ENCODE results near the gene NELFB.
A peak's percentile ranks its signal among the peaks of the same experiment; 100 is the strongest.

Gene NELFB

DNA sequence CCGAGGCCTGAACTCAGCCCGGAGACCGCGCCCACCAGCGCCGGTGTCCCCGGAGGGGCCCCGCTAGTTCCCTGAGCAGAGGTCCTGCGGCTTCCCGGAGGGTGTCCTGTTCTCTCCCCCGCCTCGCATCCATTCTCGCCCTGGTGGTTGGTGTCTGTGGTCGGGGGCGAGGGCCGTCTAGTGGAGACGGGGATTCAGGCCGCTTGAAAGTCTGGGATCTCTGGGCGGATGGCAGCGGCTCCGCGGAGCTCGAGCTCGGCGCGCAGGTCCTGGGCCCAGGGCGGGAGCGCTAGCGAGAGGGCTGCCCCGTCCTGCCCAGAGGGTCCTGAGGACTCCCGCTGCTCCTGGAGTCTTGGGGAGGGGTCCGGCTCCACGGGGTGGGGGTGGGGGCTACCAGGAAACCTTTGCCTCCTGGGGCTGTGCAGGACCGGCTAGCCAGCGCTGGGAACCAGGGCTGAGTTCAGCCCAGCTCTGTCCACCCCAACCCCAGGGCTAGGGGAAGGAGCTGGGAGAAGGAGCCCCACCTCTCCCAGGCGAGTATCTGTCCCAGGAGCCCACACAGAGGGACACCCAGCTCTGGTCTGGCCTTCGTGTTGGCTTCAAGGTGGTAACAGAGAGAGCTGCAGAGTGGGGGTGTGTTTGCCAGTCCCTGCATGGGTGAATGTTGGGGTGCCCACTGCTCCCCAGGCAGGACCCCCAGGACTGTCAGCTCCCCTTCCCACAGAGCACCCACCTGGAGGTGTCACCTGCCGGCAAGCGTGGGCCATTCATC, 26.4 kb downstream of the NELFB start:
- no peak for DNase-seq (ENCODE audit: low read depth)

DNA sequence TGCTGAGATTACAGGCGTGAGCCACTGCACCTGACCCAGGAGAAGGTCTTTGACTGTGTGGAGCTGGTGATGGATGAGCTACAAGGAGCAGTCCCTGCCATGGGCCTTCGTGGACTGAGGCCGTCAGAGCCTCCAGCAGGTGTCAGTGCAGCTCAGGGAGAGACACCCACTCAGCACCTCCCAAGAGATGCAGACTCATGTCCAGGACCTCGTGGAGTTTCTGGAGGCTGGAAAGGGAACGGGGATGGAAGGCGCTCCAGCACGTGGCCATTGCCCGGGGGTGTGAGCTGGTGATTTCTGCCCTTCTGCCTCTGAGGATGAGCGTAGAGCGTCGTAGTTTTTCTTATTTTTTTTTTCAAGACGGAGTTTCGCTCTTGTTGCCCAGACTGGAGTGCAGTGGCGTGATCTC, 31.9 kb downstream of the NELFB start:
- peak; percentile 72 for DNase-seq (ENCODE audit: low read depth)

- DNase-seq (ENCODE audit: low read depth), result no peak
Measured at GRCh38 chr9:137293094-137293481, 38.0 kb downstream of the NELFB start.

DNA sequence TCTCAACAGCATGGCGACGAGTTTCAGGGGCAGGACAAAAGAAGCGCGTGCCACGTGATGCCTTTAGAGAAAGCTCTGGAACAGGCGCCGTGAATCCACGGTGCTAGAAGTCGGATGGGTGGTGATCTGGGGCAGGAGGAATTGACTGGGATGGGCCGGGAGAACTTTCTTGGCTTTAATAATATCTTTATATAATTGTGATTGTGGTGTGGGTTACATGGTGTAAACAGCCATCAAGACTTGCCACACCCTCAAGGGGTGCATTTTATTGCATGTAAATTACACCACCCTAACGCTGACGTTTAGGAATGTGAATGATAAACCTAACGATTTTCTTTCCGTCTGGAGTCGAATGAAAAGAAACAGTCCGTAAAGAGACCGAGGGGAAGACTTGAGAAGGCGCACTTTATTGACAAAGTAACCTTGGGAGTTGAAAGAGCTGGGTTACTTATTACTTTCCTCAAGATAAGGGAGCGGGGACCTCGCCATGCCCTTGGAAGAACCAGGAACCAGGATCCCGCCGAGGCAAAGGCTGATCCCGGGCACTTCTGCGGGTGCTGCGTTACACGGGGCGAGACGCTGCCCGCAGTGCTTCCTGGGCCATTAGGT, 38.5 kb downstream of the NELFB start:
- no peak for DNase-seq (ENCODE audit: low read depth)

GRCh38 chr9:137294091-137294680, 39.1 kb downstream of the NELFB start:
- DNase-seq (ENCODE audit: low read depth), result peak; percentile 60

DNA sequence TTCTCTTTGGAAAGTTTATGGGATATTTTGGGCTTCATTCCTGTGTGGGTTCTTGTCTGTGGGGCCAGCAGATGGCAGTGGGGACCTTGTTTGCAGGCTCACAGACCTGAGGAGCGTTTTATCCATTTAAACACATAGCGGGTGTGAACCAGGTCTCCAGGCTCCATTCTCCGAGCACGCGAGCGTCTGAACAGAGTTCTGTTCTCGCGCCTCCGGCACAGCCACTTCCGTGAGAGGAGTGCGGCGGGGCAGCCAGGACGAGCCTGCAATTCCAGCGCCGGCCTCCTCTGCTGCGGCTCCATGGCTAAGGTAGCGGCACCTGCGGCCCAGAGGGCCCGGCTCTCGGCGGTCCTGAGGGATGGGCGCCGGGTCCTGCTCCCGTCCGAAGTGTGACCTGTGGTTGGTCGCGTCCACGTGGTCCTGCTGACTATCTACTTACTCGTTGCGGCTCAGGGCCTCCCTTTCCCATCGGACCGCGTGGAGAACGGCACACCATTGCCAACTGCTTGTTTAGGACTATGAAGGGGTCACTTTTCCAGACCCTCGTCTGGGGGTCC, 39.6 kb downstream of the NELFB start:
- peak; percentile 51 for DNase-seq (ENCODE audit: low read depth)

DNA sequence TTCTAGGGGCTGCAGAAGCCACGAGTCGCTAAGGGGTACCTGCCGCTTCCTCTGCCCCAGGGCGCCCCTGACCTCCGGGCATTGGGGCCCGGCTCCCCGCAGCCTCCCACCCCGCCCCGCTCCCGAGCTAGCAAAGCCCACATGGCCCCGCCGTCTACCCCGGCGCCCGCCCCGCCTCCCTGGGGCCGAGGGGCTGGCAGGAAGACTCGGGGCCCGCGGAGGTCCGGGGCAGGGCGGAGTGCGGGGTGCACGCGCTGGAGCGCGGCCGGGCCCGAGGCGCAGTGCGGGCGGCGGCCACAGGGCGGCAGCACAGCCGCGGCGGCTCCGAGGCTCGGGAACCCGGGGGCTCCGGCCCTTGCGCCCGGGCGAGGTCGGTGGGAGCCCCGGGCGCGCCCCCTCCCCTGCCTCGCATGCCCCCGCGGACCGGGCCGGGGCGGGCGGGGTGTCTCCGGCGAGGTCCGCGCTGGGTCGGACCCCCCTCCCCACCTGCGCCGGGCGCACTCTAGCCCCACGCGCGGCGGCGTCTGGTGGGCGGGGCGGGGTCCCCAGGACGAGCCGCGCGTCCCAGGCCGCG, 40.2 kb downstream of the NELFB start:
- no peak for DNase-seq (ENCODE audit: low read depth)

DNA sequence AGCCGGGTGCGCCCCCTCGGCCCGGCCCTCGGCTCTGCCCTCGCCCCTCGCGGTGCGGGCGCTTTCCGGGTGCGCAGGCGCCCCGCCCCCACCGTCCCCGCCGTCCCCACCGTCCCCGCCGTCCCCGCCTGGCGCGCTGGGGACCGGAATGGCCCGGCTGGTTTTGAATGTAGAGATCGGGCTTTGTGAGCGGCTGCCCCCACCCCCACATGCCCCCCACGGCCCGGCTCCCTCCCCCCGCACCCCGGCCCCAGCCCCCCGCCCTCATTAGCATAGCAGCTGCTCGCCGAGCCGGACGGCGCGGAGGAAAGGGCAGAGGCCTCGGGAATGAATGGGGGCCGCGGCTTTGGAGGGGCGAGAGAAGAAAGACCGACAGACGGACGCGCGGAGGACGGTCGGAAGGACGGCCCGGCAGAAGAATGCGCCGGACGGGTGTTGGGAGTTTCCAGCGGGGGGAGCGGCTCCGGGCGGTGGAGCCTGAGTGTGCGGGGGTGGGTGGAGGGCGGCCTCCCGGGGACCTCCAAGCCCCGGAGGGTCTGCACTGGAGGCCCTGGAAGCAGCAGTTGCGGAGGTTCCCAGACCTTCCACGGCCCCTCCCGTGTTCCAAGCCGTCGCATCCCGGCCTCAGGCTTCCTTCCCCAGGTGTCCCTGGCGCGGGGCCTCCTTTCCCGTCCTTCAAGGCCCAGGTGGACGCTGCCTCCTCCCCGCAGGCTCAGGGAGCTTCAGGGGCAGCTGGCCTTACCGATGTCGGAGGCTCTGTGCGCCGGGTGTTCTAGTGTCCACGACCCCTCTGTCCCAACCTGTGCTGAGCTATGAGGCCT, 40.9 kb downstream of the NELFB start:
- no peak for DNase-seq (ENCODE audit: low read depth)

GRCh38 chr9:137296670-137297664, 41.8 kb downstream of the NELFB start:
- peak; percentile 75 for DNase-seq (ENCODE audit: low read depth)

- DNase-seq (ENCODE audit: low read depth), result no peak
Measured at GRCh38 chr9:137297966-137298365, 42.8 kb downstream of the NELFB start.

DNA sequence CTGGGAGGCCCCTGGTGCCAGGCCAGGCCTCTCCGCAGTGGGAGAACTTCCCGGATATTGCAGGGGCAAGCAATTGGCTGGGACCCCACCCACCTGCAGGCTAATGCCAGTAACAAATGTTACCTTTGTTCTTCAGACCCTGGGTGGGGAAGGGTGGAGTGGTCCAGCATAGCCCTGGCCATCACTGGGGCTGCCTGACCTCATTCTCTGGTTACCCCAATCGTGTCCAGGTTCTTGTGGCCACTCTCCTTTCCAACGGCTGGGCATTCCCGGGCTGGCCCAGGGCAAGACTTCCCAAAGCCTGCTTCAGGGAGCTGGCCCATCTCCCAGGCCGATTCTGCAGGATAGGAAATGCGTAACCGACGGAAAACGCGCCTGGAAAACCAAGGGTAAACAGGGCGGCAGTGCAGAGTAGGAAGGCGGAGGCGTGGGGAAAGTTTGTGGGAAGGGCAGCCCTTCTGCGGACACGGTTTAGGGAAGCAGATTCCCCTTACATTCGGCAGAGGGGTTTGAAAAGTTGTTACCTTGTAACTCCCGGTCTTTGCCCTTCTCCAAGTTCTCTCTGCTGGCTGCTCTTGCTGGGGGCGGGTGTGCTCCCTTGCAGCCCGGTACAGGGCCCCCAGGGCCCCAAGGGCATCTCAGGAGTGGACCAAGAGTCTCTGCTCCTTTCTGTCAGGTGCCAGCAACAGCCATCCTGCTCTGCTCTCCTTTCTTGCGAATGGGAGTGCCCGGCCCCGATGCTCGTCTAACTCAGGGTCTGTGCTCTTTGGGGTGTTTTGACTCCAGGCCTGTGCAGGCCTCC, 43.5 kb downstream of the NELFB start:
- DNase-seq (ENCODE audit: low read depth), result no peak

GRCh38 chr9:137299203-137299565, 44.1 kb downstream of the NELFB start:
- no peak for DNase-seq (ENCODE audit: low read depth)

- no peak for DNase-seq (ENCODE audit: low read depth)
Measured at GRCh38 chr9:137299938-137300337, 44.8 kb downstream of the NELFB start.

- DNase-seq (ENCODE audit: low read depth), result peak; percentile 69
Measured at GRCh38 chr9:137300567-137301080, 45.5 kb downstream of the NELFB start.

GRCh38 chr9:137301081-137301947, 46.2 kb downstream of the NELFB start:
- peak; percentile 68 for DNase-seq (ENCODE audit: low read depth)

DNA sequence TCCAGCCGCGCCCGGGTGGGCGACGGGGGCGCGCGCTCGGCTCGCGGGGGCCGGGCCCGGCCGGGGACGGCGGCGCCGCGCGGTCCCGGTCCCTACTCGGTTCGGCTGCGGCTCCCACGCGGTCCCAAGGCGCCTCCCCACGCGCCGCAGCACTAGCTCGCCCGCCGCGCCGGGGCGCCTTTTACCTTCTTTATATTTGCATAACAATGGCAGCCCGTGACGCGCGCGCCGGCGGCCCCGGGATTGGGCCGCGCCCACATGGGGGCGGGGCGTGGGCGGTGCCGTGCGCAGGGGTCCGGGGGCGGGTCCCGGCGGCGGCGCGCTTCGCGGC, 47.0 kb downstream of the NELFB start, which contains the start of gene NRARP:
Gene NRARP (minus strand): TSS at position 154 of the 331 bp plus-strand sequence. CDS start 343 bp downstream, outside the sequence.
- DNase-seq (ENCODE audit: low read depth), result peak; percentile 72

GRCh38 chr9:137302449-137303150, 47.5 kb downstream of the NELFB start:
- peak; percentile 58 for DNase-seq (ENCODE audit: low read depth)

Measured in iris pigment epithelial cell (primary cell).